Breast epithelium (tissue), 4 donors: ENCODE data around the gene TRPC4AP. TPM values are rescaled to one million over a fixed set of nuclear protein-coding genes. Genes with fewer than 3 reads are reported as not detected.

Source experiments
- DNase-seq, 2 donors: peaks; one replicate each; pipeline ENCODE4 v3.0.0-alpha.2; 2019; ENCODE audit warnings: low spot score in 2 of 2
- H3K27ac ChIP-seq, 2 donors: fragments of 200-600 bp; sonication (generic) in 1 of 2; one replicate each; pipeline ENCODE4 v1.5.1; 2016 to 2019; ENCODE audit warnings: mild to moderate bottlenecking in 1 of 2
- H3K27me3 ChIP-seq, 2 donors: fragments of 200-600 bp; sonication (generic) in 1 of 2; one replicate each; pipeline versions ENCODE4 v1.5.1 to v1.6.0; 2017 to 2019; ENCODE audit warnings: control low read depth in 1 of 2, mild to moderate bottlenecking in 1 of 2
- H3K36me3 ChIP-seq: fragments of 200-600 bp; one replicate; pipeline ENCODE4 v1.5.1; 2019
- H3K4me1 ChIP-seq, 2 donors: fragments of 200-600 bp; sonication (generic); one replicate each; pipeline ENCODE4 v1.5.1; 2016 to 2019; ENCODE audit warnings: control low read depth in 1 of 2
- H3K4me3 ChIP-seq, 3 donors: fragments of 200-600 bp; sonication (generic); 1 replicate in 2 of 3; 2 replicates in 1 of 3; pipeline ENCODE4 v1.5.1; 2016 to 2019; ENCODE audit warnings: mild to moderate bottlenecking in 3 of 3, moderate library complexity in 2 of 3
- H3K9me3 ChIP-seq, 2 donors: fragments of 200-600 bp; sonication (generic) in 1 of 2; one replicate each; pipeline ENCODE4 v1.5.1; 2016 to 2019; ENCODE audit warnings: control low read depth in 1 of 2
- POLR2A ChIP-seq: fragments of 450-650 bp; IDR thresholded peaks from one replicate; pipeline ENCODE4 v1.6.1; 2016; ENCODE audit warnings: antibody characterized with exemption, mild to moderate bottlenecking, moderate library complexity
- POLR2AphosphoS5 ChIP-seq, 3 donors: sonication (generic); formaldehyde crosslinking; IDR thresholded peaks; one replicate each; pipeline ENCODE4 v1.6.1; 2017; ENCODE audit warnings: antibody characterized with exemption in 3 of 3
- intact Hi-C: fragments of 100-400 bp; cut with DNase I; formaldehyde crosslinking; loops from one replicate; pipeline ENCODE4 v1.15.1; 2023; ENCODE audit warnings: low total_unique reads
- total RNA-seq, 3 donors: library from RNA; depleted of rRNA; stranded (reverse); fragments of >200 nt; gene quantifications; one replicate each; pipeline ENCODE4 v1.1.0, GENCODE V29; 2016
- TF ChIP-seq, protein P1 (sequence below), 3 donors: fragments of 450-650 bp; IDR thresholded peaks; one replicate each; pipeline ENCODE4 v1.5.1; 2016 to 2017; ENCODE audit warnings: antibody characterized with exemption in 3 of 3, mild to moderate bottlenecking in 3 of 3, moderate library complexity in 3 of 3

TRPC4AP gene
- total RNA-seq, 3 donors from 2014 or later = 62.6 to 71.7 (median 69.5) TPM

DNA sequence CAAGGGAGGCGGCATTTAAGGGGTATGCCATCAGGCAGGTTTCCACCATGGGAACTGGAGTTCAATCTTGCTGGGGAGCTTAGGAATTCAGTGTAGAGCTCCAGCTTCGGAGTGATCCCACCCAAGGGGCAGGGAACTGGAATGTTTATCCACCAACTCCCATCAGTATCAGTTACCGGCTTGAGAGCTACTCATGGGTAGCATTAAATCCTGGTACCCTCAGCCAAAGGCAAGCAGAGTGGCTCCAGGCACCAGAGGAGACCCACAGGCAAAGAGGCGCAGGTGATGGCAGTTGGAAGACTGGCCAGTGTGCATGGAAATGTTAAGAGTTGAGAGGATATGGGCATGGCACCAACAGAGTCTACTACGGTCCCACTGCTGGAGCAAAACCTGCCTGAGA is 40.4 kb upstream of the TRPC4AP start:
- H3K9me3 ChIP-seq = no peaks in the 10 kb centered on the region
- no peaks in the 10 kb centered on the region for H3K4me1 ChIP-seq
- H3K27me3 ChIP-seq = no peaks in the 10 kb centered on the region
- TF ChIP-seq, protein P1, sequence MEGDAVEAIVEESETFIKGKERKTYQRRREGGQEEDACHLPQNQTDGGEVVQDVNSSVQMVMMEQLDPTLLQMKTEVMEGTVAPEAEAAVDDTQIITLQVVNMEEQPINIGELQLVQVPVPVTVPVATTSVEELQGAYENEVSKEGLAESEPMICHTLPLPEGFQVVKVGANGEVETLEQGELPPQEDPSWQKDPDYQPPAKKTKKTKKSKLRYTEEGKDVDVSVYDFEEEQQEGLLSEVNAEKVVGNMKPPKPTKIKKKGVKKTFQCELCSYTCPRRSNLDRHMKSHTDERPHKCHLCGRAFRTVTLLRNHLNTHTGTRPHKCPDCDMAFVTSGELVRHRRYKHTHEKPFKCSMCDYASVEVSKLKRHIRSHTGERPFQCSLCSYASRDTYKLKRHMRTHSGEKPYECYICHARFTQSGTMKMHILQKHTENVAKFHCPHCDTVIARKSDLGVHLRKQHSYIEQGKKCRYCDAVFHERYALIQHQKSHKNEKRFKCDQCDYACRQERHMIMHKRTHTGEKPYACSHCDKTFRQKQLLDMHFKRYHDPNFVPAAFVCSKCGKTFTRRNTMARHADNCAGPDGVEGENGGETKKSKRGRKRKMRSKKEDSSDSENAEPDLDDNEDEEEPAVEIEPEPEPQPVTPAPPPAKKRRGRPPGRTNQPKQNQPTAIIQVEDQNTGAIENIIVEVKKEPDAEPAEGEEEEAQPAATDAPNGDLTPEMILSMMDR (IDR thresholded peaks at IDR 0.05) = no peak
- TF ChIP-seq POLR2A (no peak), POLR2AphosphoS5 (IDR thresholded peaks at IDR 0.05) (no peak)
- no peaks in the 10 kb centered on the region for H3K36me3 ChIP-seq
- H3K4me3 ChIP-seq = no peak overlapping the region
- H3K27ac ChIP-seq = no peak overlapping the region
- intact Hi-C loops = no loop called here
- DNase-seq = no peak

DNA sequence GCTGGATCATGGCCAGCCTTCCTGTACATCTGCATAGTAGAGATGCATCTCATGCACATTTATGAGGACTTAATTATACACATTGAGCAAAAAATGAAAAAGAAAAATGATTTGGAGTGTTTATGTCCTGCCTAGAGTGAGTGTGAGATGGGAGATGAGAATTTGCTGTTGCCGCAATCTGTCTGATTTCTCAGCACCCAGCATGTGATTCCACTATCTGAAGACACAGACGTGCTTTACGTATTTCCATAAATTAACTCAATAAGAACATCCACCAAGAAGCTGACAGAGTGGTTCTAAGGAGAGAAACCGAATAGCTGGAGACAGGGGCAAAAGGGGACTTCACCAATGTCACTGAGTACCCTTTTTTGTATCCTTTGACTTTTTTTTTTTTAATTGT is 39.3 kb upstream of the TRPC4AP start:
- Histone ChIP-seq H3K27ac (no peak overlapping the region), H3K27me3 (no peaks in the 10 kb centered on the region), H3K36me3 (no peaks in the 10 kb centered on the region), H3K4me1 (no peaks in the 10 kb centered on the region), H3K4me3 (no peak overlapping the region), H3K9me3 (no peaks in the 10 kb centered on the region)
- TF ChIP-seq POLR2AphosphoS5 (IDR thresholded peaks at IDR 0.05) = no peak
- no peak for TF ChIP-seq POLR2A
- TF ChIP-seq, protein P1 (IDR thresholded peaks at IDR 0.05) = no peak
- DNase-seq = no peak
- intact Hi-C loops = no loop called here

DNA sequence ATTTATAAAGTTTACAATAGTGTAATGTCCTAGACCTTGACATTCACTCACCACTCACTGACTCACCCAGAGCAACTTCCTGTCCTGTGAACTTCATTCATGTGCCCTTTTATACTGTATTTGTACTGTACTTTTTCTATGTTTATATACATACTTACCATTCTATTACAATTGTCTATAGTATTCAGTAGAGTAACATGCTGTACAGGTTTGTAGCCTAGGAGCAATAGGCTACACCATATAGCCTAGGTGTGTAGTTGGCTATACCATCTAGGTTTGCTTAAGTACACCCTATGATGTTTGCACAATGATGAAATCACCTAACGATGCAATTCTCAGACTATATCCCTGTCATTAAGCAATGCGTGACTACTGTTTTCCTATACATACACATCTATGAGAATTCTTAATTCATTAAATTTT is 37.1 kb upstream of the TRPC4AP start:
- H3K36me3 ChIP-seq = no peaks in the 10 kb centered on the region

DNA sequence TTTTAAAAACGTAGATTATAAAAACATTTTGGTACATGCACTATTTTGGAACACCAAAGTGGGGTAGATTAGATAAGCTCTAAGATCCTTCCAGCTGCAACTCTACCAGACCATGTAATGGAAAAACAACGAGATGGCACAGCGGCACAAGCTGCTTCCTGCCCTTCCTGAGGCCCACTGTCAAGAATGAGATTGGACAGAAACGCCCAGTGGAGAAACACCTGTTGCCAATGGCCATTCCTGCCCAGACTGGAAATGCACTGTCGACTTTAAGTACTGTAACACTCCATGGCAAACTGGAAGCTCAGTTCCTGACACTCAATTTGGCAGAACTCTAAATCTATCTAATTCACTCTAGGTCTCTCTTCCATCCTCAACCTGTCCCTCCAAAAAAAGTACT is 33.1 kb upstream of the TRPC4AP start:
- Histone ChIP-seq H3K9me3 (no peaks in the 10 kb centered on the region), H3K36me3 (no peaks in the 10 kb centered on the region), H3K27ac (no peak overlapping the region), H3K4me1 (no peaks in the 10 kb centered on the region), H3K27me3 (no peaks in the 10 kb centered on the region), H3K4me3 (no peak overlapping the region)
- no peak for DNase-seq
- TF ChIP-seq POLR2AphosphoS5 (IDR thresholded peaks at IDR 0.05) (no peak), POLR2A (no peak)
- intact Hi-C loops = no loop called here

More for the DNA sequence above, 37.1 kb upstream of the TRPC4AP start:
- Histone ChIP-seq H3K27ac (no peak overlapping the region), H3K4me1 (no peaks in the 10 kb centered on the region), H3K9me3 (no peaks in the 10 kb centered on the region), H3K4me3 (no peak overlapping the region), H3K27me3 (no peaks in the 10 kb centered on the region)
- TF ChIP-seq POLR2AphosphoS5 (IDR thresholded peaks at IDR 0.05) (no peak), POLR2A (no peak)
- TF ChIP-seq, protein P1 (IDR thresholded peaks at IDR 0.05) = no peak
- DNase-seq = no peak
- intact Hi-C loops = no loop called here

DNA sequence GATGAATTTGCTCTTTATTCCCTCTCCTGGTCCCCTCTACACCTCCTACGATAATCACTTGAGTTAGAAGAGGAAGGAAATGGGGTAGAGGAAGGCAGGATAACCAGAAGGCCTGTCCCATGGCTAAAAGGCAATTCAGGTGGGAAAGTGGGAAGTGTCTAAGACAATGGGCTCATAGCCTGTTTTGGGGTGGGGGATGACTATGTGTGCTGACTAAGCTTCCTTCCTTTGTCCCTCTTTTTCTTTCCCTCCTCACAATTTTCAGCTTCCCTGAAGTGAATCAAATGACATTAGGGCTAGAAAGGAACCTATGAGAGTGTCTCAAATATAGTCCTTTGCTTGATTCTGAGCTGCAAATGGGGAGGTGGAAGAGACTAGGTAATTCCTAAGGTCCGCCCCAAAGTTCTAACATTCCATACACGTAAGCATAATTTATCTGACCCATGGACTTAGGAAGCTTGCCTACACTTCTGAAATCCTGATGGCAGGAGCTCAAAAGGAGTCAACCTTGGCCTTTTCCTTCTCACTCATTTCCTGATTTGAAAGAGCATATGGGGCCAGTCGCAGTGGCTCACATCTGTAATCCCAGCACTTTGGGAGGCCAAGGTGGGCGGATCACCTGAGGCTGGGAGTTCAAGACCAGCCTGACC is 30.3 kb upstream of the TRPC4AP start:
- intact Hi-C loops = no loop called here

More for the DNA sequence above, 30.3 kb upstream of the TRPC4AP start:
- Histone ChIP-seq H3K36me3 (peaks cover 10% of the 10 kb centered on the region), H3K27ac (no peak overlapping the region), H3K4me1 (no peaks in the 10 kb centered on the region), H3K4me3 (no peak overlapping the region), H3K27me3 (no peaks in the 10 kb centered on the region), H3K9me3 (no peaks in the 10 kb centered on the region)
- no peak for TF ChIP-seq POLR2AphosphoS5 (IDR thresholded peaks at IDR 0.05)
- TF ChIP-seq POLR2A = no peak
- TF ChIP-seq, protein P1 (IDR thresholded peaks at IDR 0.05) = no peak
- DNase-seq = no peak
